Activated CD8-positive, alpha-beta memory T cell treated with anti-CD3 and anti-CD28 coated beads, Interleukin-2, amount 50 U/mL, for 1 hour (primary cell): Measurements from ENCODE around the gene MCF2L2.
"Not testable (repeated sequence)": the region's sequence is repeated elsewhere in the genome, so short reads cannot be mapped to it uniquely, and the experiment has no call there.

Experiments
- DNase-seq: peaks from one replicate; pipeline ENCODE4 v3.0.0-alpha.2; 2020; ENCODE audit errors: extremely low read depth

The MCF2L2 gene

GRCh38 chr3:183167975-183168374, 260.4 kb downstream of the MCF2L2 start:
- not testable (repeated sequence) for DNase-seq

- DNase-seq: no peak
Measured at GRCh38 chr3:183163563-183163962, 264.9 kb downstream of the MCF2L2 start.

- no peak for DNase-seq
Measured at GRCh38 chr3:183161552-183162336, 266.7 kb downstream of the MCF2L2 start.

- DNase-seq: no peak
Measured at GRCh38 chr3:183160616-183161015, 267.8 kb downstream of the MCF2L2 start.

GRCh38 chr3:183159333-183159732, 269.1 kb downstream of the MCF2L2 start:
- no peak for DNase-seq

- DNase-seq: no peak
Measured at GRCh38 chr3:183158551-183159006, 269.8 kb downstream of the MCF2L2 start.

GRCh38 chr3:183158113-183158512, 270.3 kb downstream of the MCF2L2 start:
- DNase-seq: no peak

GRCh38 chr3:183156266-183156665, 272.2 kb downstream of the MCF2L2 start:
- DNase-seq: no peak

GRCh38 chr3:183155499-183155898, 272.9 kb downstream of the MCF2L2 start:
- DNase-seq: no peak

- DNase-seq: no peak
Measured at GRCh38 chr3:183153210-183153950, 275.0 kb downstream of the MCF2L2 start.

GRCh38 chr3:183151821-183152351, 276.5 kb downstream of the MCF2L2 start:
- DNase-seq: no peak

- no peak for DNase-seq
Measured at GRCh38 chr3:183151086-183151485, 277.3 kb downstream of the MCF2L2 start.

GRCh38 chr3:183149915-183150750, 278.3 kb downstream of the MCF2L2 start:
- DNase-seq: no peak

GRCh38 chr3:183148056-183148455, 280.4 kb downstream of the MCF2L2 start:
- no peak for DNase-seq

GRCh38 chr3:183144363-183144762, 284.1 kb downstream of the MCF2L2 start:
- no peak for DNase-seq

- no peak for DNase-seq
Measured at GRCh38 chr3:183142199-183142598, 286.2 kb downstream of the MCF2L2 start.

- DNase-seq: no peak
Measured at GRCh38 chr3:183134844-183135243, 293.6 kb downstream of the MCF2L2 start.

- no peak for DNase-seq
Measured at GRCh38 chr3:183132409-183132808, 296.0 kb downstream of the MCF2L2 start.

GRCh38 chr3:183131735-183132134, 296.7 kb downstream of the MCF2L2 start:
- no peak for DNase-seq

- DNase-seq: no peak
Measured at GRCh38 chr3:183131186-183131725, 297.2 kb downstream of the MCF2L2 start.

- no peak for DNase-seq
Measured at GRCh38 chr3:183129243-183129642, 299.2 kb downstream of the MCF2L2 start.

GRCh38 chr3:183128709-183129108, 299.7 kb downstream of the MCF2L2 start:
- DNase-seq: no peak
